Adrenal gland (tissue), 5 donors: ENCODE results near the gene ASPHD2.

Source experiments
- CTCF ChIP-seq, 6 experiments: fragments of 450-650 bp in 4 of 6; fragments of 200-600 bp in 2 of 6; sonication (generic) in 1 of 6; IDR thresholded peaks; 1 replicate in 5 of 6; 2 replicates in 1 of 6; pipeline versions ENCODE4 v1.5.1 to v1.8.0; 2016 to 2021; ENCODE audit warnings: antibody characterized with exemption in 6 of 6, mild to moderate bottlenecking in 2 of 6, moderate library complexity in 1 of 6
- POLR2A ChIP-seq, 2 donors: fragments of 450-650 bp; IDR thresholded peaks; one replicate each; pipeline ENCODE4 v1.6.1; 2017; ENCODE audit warnings: antibody characterized with exemption in 2 of 2, mild to moderate bottlenecking in 2 of 2, moderate library complexity in 1 of 2
- donor health status: DM: no; HTN: no; CAD: no.

- no peak for TF ChIP-seq CTCF (IDR thresholded peaks at IDR 0.05)
- no peak for TF ChIP-seq POLR2A (IDR thresholded peaks at IDR 0.05)
Measured at GRCh38 chr22:26406118-26406517, 22.9 kb upstream of the ASPHD2 start.
